HEK293 (cell line): ENCODE measurements around the gene SLC22A12.

Experiments
- CTCF ChIA-PET: fragments of 350-600 bp; formaldehyde crosslinking; extraction: SDS; loops from one replicate; lab custom pipeline; 2021; ENCODE audit warnings: antibody characterized with exemption; lab: Yijun Ruan, JAX
- POLR2A ChIA-PET: fragments of 300-600 bp; formaldehyde crosslinking; extraction: SDS; loops from one replicate; lab custom pipeline; 2020; ENCODE audit warnings: antibody characterized with exemption, inconsistent platforms; lab: Yijun Ruan, JAX
- H3K27ac ChIP-seq: fragments of 200-500 bp; sonication (Bioruptor generic); 2 replicates; pipeline ENCODE4 v1.5.1; 2014; ENCODE audit warnings: low read depth, low read length, control low read depth, inconsistent platforms; ENCODE audit errors: extremely low read depth
- H3K36me3 ChIP-seq, 2 experiments: fragments of 200-500 bp in 1 of 2; sonication (Bioruptor generic) in 1 of 2; 1 replicate in 1 of 2; 2 replicates in 1 of 2; pipeline ENCODE4 v1.5.1; 2014 to 2017; ENCODE audit warnings: inconsistent platforms in 2 of 2, low read length in 2 of 2; ENCODE audit not compliant: control insufficient read depth in 2 of 2, insufficient read depth in 1 of 2
- H3K4me1 ChIP-seq: fragments of 200-500 bp; sonication (Bioruptor generic); 2 replicates; pipeline ENCODE4 v1.5.1; 2014; ENCODE audit warnings: mild to moderate bottlenecking, low read length, inconsistent platforms; ENCODE audit not compliant: control insufficient read depth, insufficient read depth
- H3K4me3 ChIP-seq: 2 replicates; pipeline ENCODE4 v1.5.1; 2011; ENCODE audit warnings: low read depth, mild to moderate bottlenecking, control low read depth, low read length, moderate library complexity
- H3K9me3 ChIP-seq: fragments of 200-500 bp; sonication (Bioruptor generic); 2 replicates; pipeline ENCODE4 v1.5.1; 2014; ENCODE audit warnings: low read depth, low read length, inconsistent platforms; ENCODE audit not compliant: control insufficient read depth, insufficient read depth
- BCL6B ChIP-seq: fragments of 450-650 bp; formaldehyde crosslinking; IDR thresholded peaks from 2 replicates; pipeline ENCODE4 v1.5.1; 2017; ENCODE audit warnings: missing biosample characterization, missing genetic modification characterization
- EGR2 ChIP-seq: fragments of 450-650 bp; formaldehyde crosslinking; IDR thresholded peaks from 2 replicates; pipeline ENCODE4 v1.5.1; 2016; ENCODE audit warnings: low read depth, missing biosample characterization, missing genetic modification characterization
- HIC1 ChIP-seq: fragments of 450-650 bp; formaldehyde crosslinking; IDR thresholded peaks from 2 replicates; pipeline ENCODE4 v1.5.1; 2016; ENCODE audit warnings: missing biosample characterization, missing genetic modification characterization
- PRDM1 ChIP-seq: fragments of 450-650 bp; formaldehyde crosslinking; IDR thresholded peaks from 2 replicates; pipeline ENCODE4; 2016; ENCODE audit warnings: missing biosample characterization, missing genetic modification characterization
- SALL2 ChIP-seq: fragments of 450-650 bp; formaldehyde crosslinking; IDR thresholded peaks from 2 replicates; pipeline ENCODE4 v1.5.0; 2017; ENCODE audit warnings: missing biosample characterization, mild to moderate bottlenecking, missing genetic modification characterization, borderline replicate concordance
- SP2 ChIP-seq: fragments of 450-650 bp; formaldehyde crosslinking; IDR thresholded peaks from 2 replicates; pipeline ENCODE4 v1.5.1; 2016; ENCODE audit warnings: missing biosample characterization, missing genetic modification characterization
- ZBTB7A ChIP-seq: fragments of 450-650 bp; formaldehyde crosslinking; IDR thresholded peaks from 2 replicates; pipeline ENCODE4 v1.5.1; 2016; ENCODE audit warnings: low read depth, missing biosample characterization, missing genetic modification characterization
- ZNF114 ChIP-seq: fragments of 450-650 bp; formaldehyde crosslinking; IDR thresholded peaks from 2 replicates; pipeline ENCODE4 v1.5.0; 2017; ENCODE audit warnings: missing biosample characterization, missing genetic modification characterization
- ZNF148 ChIP-seq: fragments of 450-650 bp; formaldehyde crosslinking; IDR thresholded peaks from 2 replicates; pipeline ENCODE4 v1.5.0; 2017; ENCODE audit warnings: missing biosample characterization, missing genetic modification characterization, borderline replicate concordance
- ZNF501 ChIP-seq: fragments of 450-650 bp; formaldehyde crosslinking; IDR thresholded peaks from 2 replicates; pipeline ENCODE4 v1.5.1; 2016; ENCODE audit warnings: missing biosample characterization, missing genetic modification characterization
- ZNF518A ChIP-seq: fragments of 450-650 bp; formaldehyde crosslinking; conservative IDR thresholded peaks from 2 replicates; pipeline ENCODE4 v1.5.1; 2016; ENCODE audit warnings: low read depth, missing biosample characterization, missing genetic modification characterization

The SLC22A12 gene

GRCh38 chr11:64605244-64605560 lies 14.2 kb downstream of the SLC22A12 start (continued):
- no peak for TF ChIP-seq ZNF518A (tag by site-specific recombination)
- no peak for TF ChIP-seq ZNF501 (tag by site-specific recombination)
- TF ChIP-seq ZNF148 (tag by site-specific recombination) = no peak
- TF ChIP-seq BCL6B (tag by site-specific recombination) = no peak
- TF ChIP-seq ZNF114 = no peak
- no peak for TF ChIP-seq PRDM1
- no peak for TF ChIP-seq SALL2 (tag by site-specific recombination)
- TF ChIP-seq HIC1 (tag by site-specific recombination) = no peak

GRCh38 chr11:64605656-64606585 lies 14.9 kb downstream of the SLC22A12 start:
- TF ChIP-seq EGR2 (tag by site-specific recombination) (no peak), ZBTB7A (no peak), SP2 (tag by site-specific recombination) (no peak)
- ChIA-PET POLR2A (no interaction called here), CTCF (no interaction called here)
- H3K36me3 ChIP-seq = no peaks in the 10 kb centered on the region
- H3K27ac ChIP-seq = no peak overlapping the region
- no peaks in the 10 kb centered on the region for H3K9me3 ChIP-seq
- no peaks in the 10 kb centered on the region for H3K4me1 ChIP-seq
- no peak overlapping the region for H3K4me3 ChIP-seq
